SK-N-MC (cell line): Measurements from ENCODE around the gene CTTNBP2.

Source experiments
- EZH2 ChIP-seq: fragments of 200-600 bp; sonication (generic); IDR thresholded peaks from one replicate; pipeline ENCODE4 v1.6.1; 2017; ENCODE audit warnings: antibody characterized with exemption
- FOXP2 ChIP-seq: optimal IDR thresholded peaks from 2 replicates; pipeline ENCODE3; 2011; ENCODE audit warnings: mild to moderate bottlenecking, moderate library complexity; ENCODE audit not compliant: insufficient read depth; ENCODE audit errors: extremely low read length, control extremely low read depth
- POLR2AphosphoS5 ChIP-seq: IDR thresholded peaks from 2 replicates; pipeline ENCODE4 v1.6.1; 2012; ENCODE audit warnings: mild to moderate bottlenecking, low read depth, low read length, borderline replicate concordance

- TF ChIP-seq EZH2 (no peak), POLR2AphosphoS5 (no peak), FOXP2 (no peak)
Observed at GRCh38 chr7:117692338-117692737, 180.9 kb downstream of the CTTNBP2 start.
